ENCODE measurements around the gene MRPL18.

GRCh38 chr6:159819932-159820640 is 29.8 kb downstream of the MRPL18 start:
- TF ChIP-seq CTCF (IDR thresholded peaks at IDR 0.05; ENCODE audit: insufficient read depth, low read length, poor library complexity, severe bottlenecking) (no peak), EZH2phosphoT487 (conservative IDR thresholded peaks at IDR 0.05; ENCODE audit: low read length) (no peak)

All from SU-DHL-6 (cell line).